Neural cell (in vitro differentiated cells): ENCODE data around the gene IMPG2. TPM values are rescaled to one million over a fixed set of nuclear protein-coding genes. Genes with fewer than 3 reads are reported as not detected.

Experiments
- H2AFZ ChIP-seq: fragments of 200-600, 300-800 bp; sonication (generic), shearing (Covaris generic); 2 replicates; pipeline ENCODE4 v1.6.0; 2014; ENCODE audit warnings: low read depth, mild to moderate bottlenecking, antibody characterized with exemption, low read length, moderate library complexity
- H3F3A ChIP-seq: fragments of 200-600 bp; shearing (Covaris generic); 2 replicates; pipeline ENCODE4 v1.6.1; 2016; ENCODE audit warnings: mild to moderate bottlenecking, moderate library complexity, mixed read lengths, antibody characterized with exemption, low read length; ENCODE audit not compliant: insufficient read depth, poor library complexity, severe bottlenecking
- H3K27ac ChIP-seq: fragments of 200-600, 300-800 bp; sonication (generic), shearing (Covaris generic); 2 replicates; pipeline ENCODE4 v1.5.1; 2014; ENCODE audit warnings: mild to moderate bottlenecking, low read length, moderate library complexity
- H3K27me3 ChIP-seq: fragments of 300-800, 200-600 bp; sonication (generic), shearing (Covaris generic); 2 replicates; pipeline ENCODE4 v1.6.0; 2014; ENCODE audit warnings: mild to moderate bottlenecking, low read depth, low read length, moderate library complexity; ENCODE audit not compliant: insufficient read depth
- H3K36me3 ChIP-seq: fragments of 300-800, 200-600 bp; sonication (generic), shearing (Covaris generic); 2 replicates; pipeline ENCODE4 v1.5.1; 2014; ENCODE audit warnings: mild to moderate bottlenecking, antibody characterized with exemption, low read length, moderate library complexity; ENCODE audit not compliant: insufficient read depth
- H3K4me2 ChIP-seq: fragments of 300-800, 200-600 bp; sonication (generic), shearing (Covaris generic); 2 replicates; pipeline ENCODE4 v1.6.0; 2014; ENCODE audit warnings: mild to moderate bottlenecking, low read length
- H3K4me3 ChIP-seq: fragments of 300-800, 200-600 bp; sonication (generic), shearing (Covaris generic); 2 replicates; pipeline ENCODE4 v1.5.1; 2014; ENCODE audit warnings: mild to moderate bottlenecking, low read length, moderate library complexity
- H3K79me2 ChIP-seq: fragments of 200-600 bp; shearing (Covaris generic); replicated peaks from 2 replicates; pipeline ENCODE4 v1.6.0; 2014; ENCODE audit warnings: mild to moderate bottlenecking, low read length, moderate library complexity; ENCODE audit not compliant: insufficient read depth
- H3K9ac ChIP-seq: fragments of 300-800, 200-600 bp; sonication (generic), shearing (Covaris generic); 2 replicates; pipeline ENCODE4 v1.6.1; 2016; ENCODE audit warnings: mild to moderate bottlenecking, low read length, mixed read lengths
- H3K9me2 ChIP-seq: fragments of 200-600 bp; shearing (Covaris generic); 2 replicates; pipeline ENCODE4 v1.6.1; 2016; ENCODE audit warnings: mild to moderate bottlenecking, low read length, mixed read lengths; ENCODE audit not compliant: insufficient read depth
- H3K9me3 ChIP-seq: fragments of 200-600, 300-800 bp; sonication (generic), shearing (Covaris generic); 2 replicates; pipeline ENCODE4 v1.6.1; 2016; ENCODE audit warnings: mild to moderate bottlenecking, mixed run types, low read length, moderate library complexity, mixed read lengths
- H4K20me1 ChIP-seq: fragments of 200-600 bp; shearing (Covaris generic); 2 replicates; pipeline ENCODE4 v1.6.1; 2016; ENCODE audit warnings: mild to moderate bottlenecking, mixed run types; ENCODE audit not compliant: insufficient read depth
- CTCF ChIP-seq: fragments of 450-650 bp; IDR thresholded peaks from 2 replicates; pipeline ENCODE4 v1.5.1; 2014; ENCODE audit warnings: antibody characterized with exemption, mild to moderate bottlenecking, moderate library complexity; ENCODE audit not compliant: poor library complexity, severe bottlenecking
- EP300 ChIP-seq: fragments of 450-650 bp; conservative IDR thresholded peaks from 2 replicates; pipeline ENCODE4 v1.6.1; 2014; ENCODE audit warnings: antibody characterized with exemption, mild to moderate bottlenecking, moderate library complexity; ENCODE audit not compliant: poor library complexity, severe bottlenecking
- EZH2 ChIP-seq: fragments of 200-600, 300-800 bp; shearing (Covaris generic), sonication (generic); IDR thresholded peaks from 2 replicates; pipeline ENCODE4 v1.6.1; 2014; ENCODE audit warnings: antibody characterized with exemption, low read length, borderline replicate concordance, mild to moderate bottlenecking; ENCODE audit not compliant: insufficient read depth, poor library complexity, severe bottlenecking
- MXI1 ChIP-seq: fragments of 450-650 bp; conservative IDR thresholded peaks from 2 replicates; pipeline ENCODE4 v1.6.1; 2014; ENCODE audit warnings: antibody characterized with exemption, mild to moderate bottlenecking; ENCODE audit not compliant: poor library complexity, severe bottlenecking
- POLR2AphosphoS5 ChIP-seq: IDR thresholded peaks from 2 replicates; pipeline ENCODE4 v1.6.1; 2012
- RAD21 ChIP-seq: fragments of 450-650 bp; conservative IDR thresholded peaks from 2 replicates; pipeline ENCODE4 v1.6.1; 2014; ENCODE audit warnings: antibody characterized with exemption, mild to moderate bottlenecking, moderate library complexity
- REST ChIP-seq: IDR thresholded peaks from 2 replicates; pipeline ENCODE4 v1.6.1; 2012; ENCODE audit warnings: borderline replicate concordance
- SMC3 ChIP-seq: fragments of 450-650 bp; conservative IDR thresholded peaks from 2 replicates; pipeline ENCODE4 v1.6.1; 2014; ENCODE audit warnings: antibody characterized with exemption, mild to moderate bottlenecking, moderate library complexity; ENCODE audit not compliant: poor library complexity
- TAF1 ChIP-seq: IDR thresholded peaks from 2 replicates; pipeline ENCODE4 v1.6.1; 2012; ENCODE audit warnings: low read depth
- polyA plus RNA-seq: library from polyadenylated mRNA; depleted of rRNA; stranded (reverse); fragments of >200 nt; gene quantifications from 2 replicates; pipeline ENCODE4 v1.2.3, GENCODE V29; 2014

The IMPG2 gene
- polyA plus RNA-seq, 1 donor from 2014 or later = 6.3 TPM

- Histone ChIP-seq H4K20me1 (no peaks in the 10 kb centered on the region), H3K27me3 (no peaks in the 10 kb centered on the region), H3F3A (no peaks in the 10 kb centered on the region), H3K9ac (no peak overlapping the region), H3K4me2 (no peak overlapping the region), H3K79me2 (no peaks in the 10 kb centered on the region), H3K27ac (no peak overlapping the region), H3K9me3 (no peaks in the 10 kb centered on the region), H2AFZ (no peak overlapping the region), H3K36me3 (no peaks in the 10 kb centered on the region), H3K4me3 (no peak overlapping the region), H3K9me2 (no peaks in the 10 kb centered on the region)
- TF ChIP-seq TAF1 (no peak), SMC3 (no peak), REST (no peak), EP300 (no peak), CTCF (no peak), EZH2 (no peak), POLR2AphosphoS5 (no peak), RAD21 (no peak)
These were observed 138.6 kb downstream of the IMPG2 start for GRCh38 chr3:101181801-101182200.

- no peak overlapping the region for H2AFZ ChIP-seq
- H3K36me3 ChIP-seq = no peaks in the 10 kb centered on the region
- no peaks in the 10 kb centered on the region for H3F3A ChIP-seq
- H3K4me3 ChIP-seq = no peak overlapping the region
- H3K79me2 ChIP-seq = no peaks in the 10 kb centered on the region
- TF ChIP-seq REST (no peak), SMC3 (no peak), CTCF (no peak), MXI1 (no peak), POLR2AphosphoS5 (no peak), TAF1 (no peak), EZH2 (no peak), EP300 (no peak), RAD21 (no peak)
- H4K20me1 ChIP-seq = no peaks in the 10 kb centered on the region
- no peak overlapping the region for H3K27ac ChIP-seq
- H3K9me2 ChIP-seq = no peaks in the 10 kb centered on the region
- H3K9me3 ChIP-seq = no peaks in the 10 kb centered on the region
- no peak overlapping the region for H3K9ac ChIP-seq
- no peak overlapping the region for H3K4me2 ChIP-seq
- no peaks in the 10 kb centered on the region for H3K27me3 ChIP-seq
These were observed 140.7 kb downstream of the IMPG2 start for GRCh38 chr3:101179637-101180036.
